MM.1S (cell line): ENCODE results near the gene SMIM34.
"Not testable (repeated sequence)": the region's sequence is repeated elsewhere in the genome, so short reads cannot be mapped to it uniquely, and the experiment has no call there.

Experiments
- DNase-seq: peaks from one replicate; pipeline ENCODE4 v3.0.0-alpha.2; 2015
- H2AFZ ChIP-seq: fragments of 300-600 bp; sonication (generic); 2 replicates; pipeline ENCODE4 v1.6.0; 2016; ENCODE audit warnings: antibody characterized with exemption, low read length
- H3F3A ChIP-seq: fragments of 300-600 bp; sonication (generic); 2 replicates; pipeline ENCODE4 v1.6.1; 2016; ENCODE audit warnings: mild to moderate bottlenecking, antibody characterized with exemption, low read length, moderate library complexity, mixed read lengths; ENCODE audit not compliant: insufficient read depth
- H3K27ac ChIP-seq: fragments of 300-600 bp; sonication (generic); 2 replicates; pipeline ENCODE4 v1.5.1; 2016; ENCODE audit warnings: mild to moderate bottlenecking, low read length
- H3K27me3 ChIP-seq: fragments of 300-600 bp; sonication (generic); replicated peaks from 2 replicates; pipeline ENCODE4 v1.6.0; 2016; ENCODE audit warnings: low read length; ENCODE audit not compliant: insufficient read depth
- H3K36me3 ChIP-seq: fragments of 300-600 bp; sonication (generic); replicated peaks from 2 replicates; pipeline ENCODE4 v1.6.1; 2016; ENCODE audit warnings: mild to moderate bottlenecking, low read length, mixed read lengths; ENCODE audit not compliant: insufficient read depth
- H3K4me1 ChIP-seq: fragments of 300-600 bp; sonication (generic); 2 replicates; pipeline ENCODE4 v1.6.1; 2016; ENCODE audit warnings: low read length, mixed read lengths
- H3K4me2 ChIP-seq: fragments of 300-600 bp; sonication (generic); 2 replicates; pipeline ENCODE4 v1.6.0; 2016; ENCODE audit warnings: low read depth, low read length
- H3K4me3 ChIP-seq: fragments of 300-600 bp; sonication (generic); 2 replicates; pipeline ENCODE4 v1.5.1; 2016; ENCODE audit warnings: low read length, mixed read lengths
- H3K79me2 ChIP-seq: fragments of 300-600 bp; sonication (generic); 2 replicates; pipeline ENCODE4 v1.6.1; 2016; ENCODE audit warnings: mixed run types, low read length, mixed read lengths
- H3K9ac ChIP-seq: fragments of 300-600 bp; sonication (generic); 2 replicates; pipeline ENCODE4 v1.6.1; 2016; ENCODE audit warnings: low read length, mixed read lengths
- H3K9me2 ChIP-seq: fragments of 300-600 bp; sonication (generic); replicated peaks from 2 replicates; pipeline ENCODE4 v1.6.1; 2016; ENCODE audit warnings: mild to moderate bottlenecking, low read length, mixed read lengths; ENCODE audit not compliant: insufficient read depth
- H3K9me3 ChIP-seq: fragments of 300-600 bp; sonication (generic); replicated peaks from 2 replicates; pipeline ENCODE4 v1.6.1; 2016; ENCODE audit warnings: mild to moderate bottlenecking, low read length, mixed read lengths; ENCODE audit not compliant: insufficient read depth
- H4K20me1 ChIP-seq: fragments of 300-600 bp; sonication (generic); 2 replicates; pipeline ENCODE4 v1.6.1; 2016; ENCODE audit warnings: mild to moderate bottlenecking, low read length, moderate library complexity, mixed read lengths; ENCODE audit not compliant: insufficient read depth

The SMIM34 gene

DNA sequence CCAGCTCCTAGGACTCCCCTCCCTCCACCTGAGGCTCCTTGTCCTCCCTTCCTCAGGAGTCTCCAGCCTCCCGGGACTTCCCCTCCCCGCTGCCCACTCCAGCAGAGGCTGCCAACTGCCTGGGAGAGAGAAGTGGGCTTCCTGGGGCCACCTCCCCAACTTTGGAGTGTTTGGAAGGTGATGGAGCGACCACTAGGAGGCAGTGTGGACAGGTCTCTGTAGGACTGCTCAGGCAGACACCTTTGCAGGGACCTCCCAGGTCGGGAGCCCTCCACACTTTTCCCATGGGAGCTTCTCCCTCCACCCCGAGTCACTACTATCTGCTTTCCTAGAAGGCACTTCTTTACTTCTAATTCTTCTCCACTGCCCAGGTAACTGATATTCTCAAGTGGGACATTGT, 19.0 kb downstream of the SMIM34 start:
- H3K4me1 ChIP-seq, H4K20me1 ChIP-seq, H2AFZ ChIP-seq, H3K27me3 ChIP-seq, H3K36me3 ChIP-seq, H3F3A ChIP-seq, H3K4me2 ChIP-seq, DNase-seq, H3K9me3 ChIP-seq, H3K9me2 ChIP-seq, H3K4me3 ChIP-seq, H3K9ac ChIP-seq, H3K27ac ChIP-seq, H3K79me2 ChIP-seq: not testable (repeated sequence)

DNA sequence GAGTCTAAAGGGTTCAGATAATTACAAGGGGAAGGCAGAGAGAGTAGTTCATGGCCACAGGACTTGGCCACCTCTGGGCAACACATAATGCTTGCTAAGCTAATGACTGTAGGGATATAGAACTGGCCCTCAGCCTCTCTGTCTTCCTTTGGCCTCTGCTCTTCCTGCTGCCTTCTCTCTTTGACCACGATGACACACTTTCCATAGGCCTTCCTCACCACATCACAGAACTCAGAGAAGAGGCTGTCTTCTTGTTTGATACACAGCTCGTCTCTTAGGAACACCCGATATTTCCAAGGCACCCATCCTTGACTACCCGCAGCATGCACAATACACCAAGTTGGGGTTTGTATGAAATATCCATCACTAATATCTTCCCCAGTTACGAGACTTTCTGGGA, 23.2 kb downstream of the SMIM34 start:
- not testable (repeated sequence) for H3K27me3 ChIP-seq, H3K9ac ChIP-seq, H3K4me3 ChIP-seq, H3K27ac ChIP-seq, H3K4me2 ChIP-seq, H3F3A ChIP-seq, DNase-seq, H3K9me2 ChIP-seq, H3K9me3 ChIP-seq, H4K20me1 ChIP-seq, H3K4me1 ChIP-seq, H2AFZ ChIP-seq, H3K36me3 ChIP-seq, H3K79me2 ChIP-seq

DNA sequence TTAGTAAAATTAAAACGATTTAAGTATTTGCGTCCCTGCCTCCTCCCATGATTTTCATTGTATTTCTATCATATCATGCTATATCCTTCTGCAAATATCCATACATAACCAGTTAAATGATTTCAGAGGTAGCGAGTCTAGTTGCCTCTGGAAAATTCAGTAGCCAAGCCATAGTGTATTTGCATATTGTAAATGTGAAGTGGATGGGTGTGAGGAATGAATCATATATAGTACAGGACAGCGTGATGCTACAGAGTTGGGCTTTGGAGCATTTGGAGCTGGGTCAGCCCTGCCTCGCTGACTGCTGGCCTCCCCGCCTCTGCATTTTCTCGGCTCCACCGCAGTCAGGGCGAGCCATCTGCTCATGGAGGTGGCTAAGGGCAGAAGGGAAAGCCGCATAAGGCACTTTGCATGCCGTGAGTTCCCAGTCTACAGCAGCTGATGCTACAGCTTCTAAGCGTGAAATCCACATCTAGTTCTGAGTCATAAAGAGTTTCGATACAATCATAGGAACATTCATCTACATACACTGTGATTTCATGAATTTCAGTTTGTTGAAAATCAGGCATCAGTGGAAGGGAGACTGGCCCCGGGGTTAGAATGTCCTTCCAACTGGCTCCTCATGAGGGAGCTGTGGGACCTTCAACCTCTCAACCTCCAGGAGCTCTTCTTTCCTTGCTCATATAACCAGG, 39.9 kb downstream of the SMIM34 start:
- not testable (repeated sequence) for H4K20me1 ChIP-seq, H3K9me3 ChIP-seq, H3K36me3 ChIP-seq, DNase-seq, H3K4me3 ChIP-seq, H3K4me2 ChIP-seq, H3K4me1 ChIP-seq, H3K27me3 ChIP-seq, H3K27ac ChIP-seq, H3K9ac ChIP-seq, H3F3A ChIP-seq, H3K9me2 ChIP-seq, H3K79me2 ChIP-seq, H2AFZ ChIP-seq

DNA sequence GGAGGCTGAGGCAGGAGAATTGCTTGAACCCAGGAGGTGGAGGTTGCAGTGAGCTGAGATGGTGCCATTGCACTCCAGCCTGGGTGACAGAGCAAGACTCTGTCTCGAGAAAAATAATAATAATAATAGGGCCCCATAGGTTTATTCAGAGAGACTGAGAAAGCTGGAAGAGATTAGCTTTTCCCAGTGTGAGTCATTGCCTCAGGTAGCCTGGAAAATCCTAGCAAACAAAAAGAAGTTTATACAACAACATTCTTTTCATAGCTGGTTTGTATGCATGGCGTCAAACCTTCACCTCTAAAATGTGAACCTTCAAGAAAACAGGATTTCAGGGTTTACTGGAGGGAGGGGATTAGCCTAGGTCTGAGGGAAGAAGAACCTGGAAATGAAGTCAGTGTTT, 40.6 kb downstream of the SMIM34 start:
- H3K27ac ChIP-seq, H3K4me1 ChIP-seq, DNase-seq, H3K36me3 ChIP-seq, H4K20me1 ChIP-seq, H3F3A ChIP-seq, H3K79me2 ChIP-seq, H2AFZ ChIP-seq, H3K4me2 ChIP-seq, H3K4me3 ChIP-seq, H3K27me3 ChIP-seq, H3K9me3 ChIP-seq, H3K9me2 ChIP-seq, H3K9ac ChIP-seq: not testable (repeated sequence)

DNA sequence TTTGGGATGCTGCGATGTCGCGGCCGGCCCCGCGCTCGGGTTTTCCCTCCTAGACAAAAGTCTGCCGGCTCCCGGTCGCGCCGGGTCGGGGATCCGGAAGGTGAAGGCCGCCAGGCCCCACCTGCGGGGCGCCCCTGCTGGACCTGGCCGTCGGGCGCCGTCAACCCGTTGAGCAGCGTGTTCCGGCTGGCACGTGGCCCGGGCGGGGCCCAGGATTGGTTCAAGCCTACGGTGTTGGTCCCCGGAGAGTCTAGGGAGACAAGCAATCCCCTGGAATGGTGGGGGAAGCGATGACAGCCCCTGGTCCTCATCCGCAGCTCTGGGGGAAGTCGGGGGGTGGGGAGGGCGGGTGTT, 48.2 kb downstream of the SMIM34 start:
- DNase-seq, H3K4me3 ChIP-seq, H3F3A ChIP-seq, H3K27me3 ChIP-seq, H3K27ac ChIP-seq, H2AFZ ChIP-seq, H3K4me2 ChIP-seq, H3K79me2 ChIP-seq, H3K9me3 ChIP-seq, H4K20me1 ChIP-seq, H3K9ac ChIP-seq, H3K4me1 ChIP-seq, H3K36me3 ChIP-seq, H3K9me2 ChIP-seq: not testable (repeated sequence)

DNA sequence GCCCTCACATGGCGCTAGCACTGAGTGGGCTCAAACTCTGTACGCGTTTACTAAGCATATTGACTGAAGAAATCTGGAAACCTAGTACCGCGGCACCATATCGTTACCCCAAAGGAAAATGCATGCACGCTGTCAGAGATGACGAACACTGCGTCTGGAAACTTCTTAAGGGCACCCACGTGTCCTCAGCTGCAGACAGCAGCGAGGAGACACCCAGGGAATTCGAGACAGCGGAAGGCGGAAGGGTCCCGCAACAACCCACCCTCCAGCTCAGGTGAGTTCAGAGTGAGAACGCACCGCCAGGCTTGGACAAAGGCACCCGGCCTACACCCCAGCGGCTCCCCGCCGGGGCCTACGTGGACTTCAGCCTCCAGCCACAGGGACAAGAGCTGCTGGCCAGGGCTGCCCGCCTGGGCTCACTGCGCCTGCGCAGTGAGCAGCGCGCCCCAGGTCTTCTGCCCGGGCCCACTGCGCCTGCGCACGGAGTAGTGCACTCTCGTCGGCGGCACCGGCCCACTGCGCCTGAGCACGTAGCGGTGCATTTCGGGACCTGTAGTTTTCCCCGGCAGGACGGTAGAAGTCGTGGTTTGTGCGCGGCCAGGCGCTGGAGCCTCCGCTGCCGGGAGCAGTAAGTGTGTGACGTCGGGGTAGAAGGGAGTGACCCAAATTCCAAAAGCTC, 48.7 kb downstream of the SMIM34 start, which contains the start of gene SMIM11:
Gene SMIM11 (plus strand): TSS at position 568 of the 679 bp plus-strand sequence. CDS start 3,998 bp downstream, outside the sequence.
- not testable (repeated sequence) for H3K79me2 ChIP-seq, H3K9me3 ChIP-seq, DNase-seq, H3K4me2 ChIP-seq, H3K4me1 ChIP-seq, H3K27ac ChIP-seq, H3K9ac ChIP-seq, H3K4me3 ChIP-seq, H3F3A ChIP-seq, H3K27me3 ChIP-seq, H3K9me2 ChIP-seq, H3K36me3 ChIP-seq, H2AFZ ChIP-seq, H4K20me1 ChIP-seq

DNA sequence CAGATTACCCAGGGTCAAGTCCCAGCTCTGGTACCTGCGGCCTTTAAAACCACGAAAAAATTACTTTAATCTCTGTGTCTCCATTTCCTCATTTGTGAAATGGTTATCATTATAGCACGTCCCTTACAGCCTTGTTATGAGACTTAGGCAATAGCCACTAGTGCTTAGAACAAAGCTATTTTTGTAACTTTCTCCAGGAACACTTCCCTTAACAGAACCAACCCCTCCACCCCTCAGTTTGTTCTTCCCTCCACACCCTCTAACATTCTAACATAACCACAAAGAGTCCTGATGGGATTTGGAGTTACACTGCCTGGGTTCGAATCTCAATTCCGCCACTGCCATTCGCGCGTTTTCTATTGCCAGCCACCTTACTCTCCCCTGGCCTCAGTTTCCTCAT, 49.3 kb downstream of the SMIM34 start:
- not testable (repeated sequence) for H3K9me3 ChIP-seq, H3K27ac ChIP-seq, DNase-seq, H2AFZ ChIP-seq, H3K4me1 ChIP-seq, H3K4me2 ChIP-seq, H3F3A ChIP-seq, H3K4me3 ChIP-seq, H3K36me3 ChIP-seq, H3K79me2 ChIP-seq, H3K9ac ChIP-seq, H4K20me1 ChIP-seq, H3K27me3 ChIP-seq, H3K9me2 ChIP-seq
